CD14-positive monocyte (primary cell): ENCODE results near the gene LCOR. TPM values are rescaled to one million over a fixed set of nuclear protein-coding genes. Genes with fewer than 3 reads are reported as not detected.

Experiments
- DNase-seq, 3 donors: peaks; one replicate each; pipeline ENCODE4 v3.0.0-alpha.2; 2011 to 2022
- H2AFZ ChIP-seq: 2 replicates; pipeline ENCODE4 v1.6.0; 2012; ENCODE audit warnings: mild to moderate bottlenecking, low read depth, low read length, inconsistent platforms; ENCODE audit not compliant: insufficient read depth, poor library complexity, severe bottlenecking
- H3K27ac ChIP-seq, 2 donors: 1 replicate in 1 of 2; 2 replicates in 1 of 2; pipeline ENCODE4 v1.5.1; 2012 to 2013; ENCODE audit warnings: low read length in 2 of 2, control low read depth in 1 of 2, inconsistent platforms in 1 of 2, low read depth in 1 of 2, mild to moderate bottlenecking in 1 of 2
- H3K27me3 ChIP-seq, 2 donors: one replicate each; pipeline versions ENCODE4 v1.6.0 to v1.6.1; 2011 to 2013; ENCODE audit warnings: low read length in 2 of 2; ENCODE audit not compliant: control insufficient read depth in 2 of 2, insufficient read depth in 2 of 2
- H3K36me3 ChIP-seq, 2 donors: replicated peaks in 1 of 2; 1 replicate in 1 of 2; 2 replicates in 1 of 2; pipeline versions ENCODE4 v1.5.1 to v1.6.1; 2012 to 2013; ENCODE audit warnings: low read length in 2 of 2, control low read depth in 1 of 2, inconsistent platforms in 1 of 2, mild to moderate bottlenecking in 1 of 2; ENCODE audit not compliant: insufficient read depth in 2 of 2, control insufficient read depth in 1 of 2
- H3K4me1 ChIP-seq, 2 donors: 1 replicate in 1 of 2; 2 replicates in 1 of 2; pipeline versions ENCODE4 v1.5.1 to v1.6.1; 2012 to 2013; ENCODE audit warnings: low read length in 2 of 2, control low read depth in 1 of 2, inconsistent platforms in 1 of 2, mild to moderate bottlenecking in 1 of 2, moderate library complexity in 1 of 2; ENCODE audit not compliant: insufficient read depth in 2 of 2, control insufficient read depth in 1 of 2
- H3K4me2 ChIP-seq: replicated peaks from 2 replicates; pipeline ENCODE3; 2012; ENCODE audit warnings: low read length, moderate library complexity, mild to moderate bottlenecking; ENCODE audit not compliant: poor library complexity, severe bottlenecking; ENCODE audit errors: extremely low read depth
- H3K4me3 ChIP-seq, 3 experiments: fragments of 200-600 bp in 1 of 3; sonication (generic) in 1 of 3; replicated peaks in 1 of 3; 1 replicate in 2 of 3; 2 replicates in 1 of 3; pipeline ENCODE4 v1.5.1; 2011 to 2013; ENCODE audit warnings: low read length in 3 of 3, mild to moderate bottlenecking in 3 of 3, control low read depth in 2 of 3, low read depth in 2 of 3, inconsistent platforms in 1 of 3, moderate library complexity in 1 of 3
- H3K79me2 ChIP-seq: 2 replicates; pipeline ENCODE4 v1.6.0; 2012; ENCODE audit warnings: mild to moderate bottlenecking, control low read depth, inconsistent platforms, low read length, moderate library complexity; ENCODE audit not compliant: insufficient read depth
- H3K9ac ChIP-seq: 2 replicates; pipeline ENCODE4 v1.6.0; 2017; ENCODE audit warnings: low read length, mild to moderate bottlenecking; ENCODE audit not compliant: insufficient read depth, poor library complexity, severe bottlenecking
- H3K9me3 ChIP-seq, 2 donors: replicated peaks in 1 of 2; 1 replicate in 1 of 2; 2 replicates in 1 of 2; pipeline versions ENCODE4 v1.5.1 to v1.6.1; 2012 to 2013; ENCODE audit warnings: low read length in 2 of 2, control low read depth in 1 of 2; ENCODE audit not compliant: control insufficient read depth in 1 of 2, insufficient read depth in 1 of 2
- H4K20me1 ChIP-seq: 2 replicates; pipeline ENCODE4 v1.6.0; 2012; ENCODE audit warnings: mild to moderate bottlenecking, low read length, control low read depth, moderate library complexity; ENCODE audit not compliant: insufficient read depth
- H3K27ac Mint-ChIP-seq, 7 donors: one replicate each; pipeline ENCODE4 v1.8.0; 2020; ENCODE audit warnings: mild to moderate bottlenecking in 7 of 7, mixed read lengths in 7 of 7, moderate library complexity in 6 of 7, inconsistent platforms in 2 of 7
- H3K27me3 Mint-ChIP-seq, 3 donors: one replicate each; pipeline ENCODE4 v1.8.0; 2021 to 2022; ENCODE audit warnings: low read depth in 3 of 3, mild to moderate bottlenecking in 3 of 3, mixed read lengths in 3 of 3, moderate library complexity in 3 of 3, inconsistent platforms in 1 of 3
- H3K36me3 Mint-ChIP-seq, 2 donors: one replicate each; pipeline ENCODE4 v1.8.0; 2020; ENCODE audit warnings: mixed read lengths in 2 of 2, inconsistent platforms in 1 of 2, mild to moderate bottlenecking in 1 of 2
- H3K4me1 Mint-ChIP-seq: one replicate; pipeline ENCODE4 v1.8.0; 2020; ENCODE audit warnings: mild to moderate bottlenecking, mixed read lengths
- H3K4me3 Mint-ChIP-seq, 2 donors: one replicate each; pipeline ENCODE4 v1.8.0; 2020; ENCODE audit warnings: mild to moderate bottlenecking in 2 of 2, mixed read lengths in 2 of 2, moderate library complexity in 1 of 2
- H3K9me3 Mint-ChIP-seq, 7 donors: one replicate each; pipeline ENCODE4 v1.8.0; 2020 to 2022; ENCODE audit warnings: mixed read lengths in 7 of 7, mild to moderate bottlenecking in 6 of 7, moderate library complexity in 6 of 7, inconsistent platforms in 2 of 7
- WGBS: methylation state at CpG from one replicate; pipeline ENCODE4 v1.1.5; 2013; ENCODE audit warnings: missing lambda C conversion rate; ENCODE audit not compliant: insufficient coverage; 5-methylcytosine and 5-hydroxymethylcytosine counted together
- intact Hi-C, 2 donors: fragments of 100-400 bp; cut with micrococcal nuclease; formaldehyde crosslinking; loops; one replicate each; pipeline versions ENCODE4 v1.15.0 to v1.15.1; 2023
- polyA plus RNA-seq, 3 donors: library from polyadenylated mRNA; depleted of rRNA in 1 of 3; unstranded in 2 of 3; stranded (reverse) in 1 of 3; fragments of 300-500 nt in 2 of 3; fragments of >200 nt in 1 of 3; fragmentation: Illumina TruSeq in 2 of 3; gene quantifications; 1 replicate in 2 of 3; 2 replicates in 1 of 3; pipeline ENCODE4 v1.2.3, GENCODE V29; 2012 to 2021
- TF ChIP-seq, protein P1 (sequence below): fragments of 200-600 bp; IDR thresholded peaks from one replicate; pipeline ENCODE4 v1.8.0; 2022; ENCODE audit warnings: antibody characterized with exemption, mild to moderate bottlenecking

Gene LCOR
- polyA plus RNA-seq, 3 donors = 5.7 to 11.8 (median 10.0) TPM

DNA sequence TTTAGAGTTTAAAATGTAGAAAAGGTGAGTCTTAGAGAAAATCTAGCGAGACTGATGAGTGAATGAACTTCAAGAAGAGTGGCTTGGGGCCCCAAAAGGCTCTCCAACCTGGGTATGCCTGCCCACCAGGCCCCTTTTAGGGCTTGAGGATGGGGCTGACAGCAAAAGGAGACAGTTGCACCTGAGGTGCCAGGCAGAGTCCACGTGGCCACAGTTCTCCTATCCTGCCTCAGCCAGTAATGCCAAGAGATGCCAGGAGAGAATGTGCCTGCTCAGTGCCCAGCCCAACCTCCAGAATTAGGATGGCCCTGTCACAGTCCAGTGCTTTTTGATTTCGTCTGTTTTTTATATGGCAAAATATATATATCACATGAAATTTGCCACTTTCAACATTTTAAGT is 197.2 kb downstream of the LCOR start:
- H3K4me3 Mint-ChIP-seq = no peak overlapping the region
- peaks cover 2 to 4% (median 2%) of the 10 kb centered on the region in 3 donors for H3K27me3 Mint-ChIP-seq
- Histone ChIP-seq H3K79me2 (no peaks in the 10 kb centered on the region), H3K9ac (no peak overlapping the region), H3K4me1 (no peaks in the 10 kb centered on the region), H3K36me3 (no peaks in the 10 kb centered on the region), H3K27ac (no peak overlapping the region), H3K4me2 (no peak overlapping the region), H3K27me3 (no peaks in the 10 kb centered on the region), H4K20me1 (no peaks in the 10 kb centered on the region), H3K9me3 (no peaks in the 10 kb centered on the region), H2AFZ (no peak overlapping the region), H3K4me3 (no peak overlapping the region)
- DNase-seq = no peak
- peaks cover under 1% of the 10 kb centered on the region for H3K4me1 Mint-ChIP-seq
- H3K36me3 Mint-ChIP-seq = no peaks in the 10 kb centered on the region
- TF ChIP-seq, protein P1, sequence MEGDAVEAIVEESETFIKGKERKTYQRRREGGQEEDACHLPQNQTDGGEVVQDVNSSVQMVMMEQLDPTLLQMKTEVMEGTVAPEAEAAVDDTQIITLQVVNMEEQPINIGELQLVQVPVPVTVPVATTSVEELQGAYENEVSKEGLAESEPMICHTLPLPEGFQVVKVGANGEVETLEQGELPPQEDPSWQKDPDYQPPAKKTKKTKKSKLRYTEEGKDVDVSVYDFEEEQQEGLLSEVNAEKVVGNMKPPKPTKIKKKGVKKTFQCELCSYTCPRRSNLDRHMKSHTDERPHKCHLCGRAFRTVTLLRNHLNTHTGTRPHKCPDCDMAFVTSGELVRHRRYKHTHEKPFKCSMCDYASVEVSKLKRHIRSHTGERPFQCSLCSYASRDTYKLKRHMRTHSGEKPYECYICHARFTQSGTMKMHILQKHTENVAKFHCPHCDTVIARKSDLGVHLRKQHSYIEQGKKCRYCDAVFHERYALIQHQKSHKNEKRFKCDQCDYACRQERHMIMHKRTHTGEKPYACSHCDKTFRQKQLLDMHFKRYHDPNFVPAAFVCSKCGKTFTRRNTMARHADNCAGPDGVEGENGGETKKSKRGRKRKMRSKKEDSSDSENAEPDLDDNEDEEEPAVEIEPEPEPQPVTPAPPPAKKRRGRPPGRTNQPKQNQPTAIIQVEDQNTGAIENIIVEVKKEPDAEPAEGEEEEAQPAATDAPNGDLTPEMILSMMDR = no peak
- intact Hi-C loops = no loop called here
- H3K9me3 Mint-ChIP-seq = no peaks in the 10 kb centered on the region
- 95% methylated on average over 2 of the region's 3 CpGs for WGBS
- no peak overlapping the region for H3K27ac Mint-ChIP-seq

DNA sequence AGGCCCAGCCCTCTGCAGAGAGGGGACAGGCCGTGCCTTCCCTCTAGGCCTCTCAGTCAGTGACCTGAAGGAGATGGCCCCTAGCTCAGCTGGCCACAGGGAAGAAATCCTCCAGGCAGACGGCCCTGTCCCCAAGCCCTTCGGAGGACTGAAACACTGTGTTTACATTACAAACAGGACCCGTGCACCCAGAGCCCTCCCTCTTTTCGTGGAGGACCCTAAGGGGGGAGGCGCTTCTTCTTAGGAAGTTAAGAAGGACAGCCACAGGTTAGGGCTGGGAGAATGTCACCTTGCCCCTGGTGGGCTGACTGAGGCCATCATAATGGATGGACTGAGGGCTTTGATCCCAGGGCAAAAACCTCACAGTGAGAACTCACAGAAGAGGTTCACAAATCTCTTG is 198.8 kb downstream of the LCOR start:
- Mint-ChIP-seq H3K4me3 (no peak overlapping the region), H3K9me3 (no peaks in the 10 kb centered on the region), H3K4me1 (no peaks in the 10 kb centered on the region), H3K27ac (no peak overlapping the region), H3K27me3 (peaks cover 3 to 7% (median 4%) of the 10 kb centered on the region in 3 donors), H3K36me3 (no peaks in the 10 kb centered on the region)
- no peaks in the 10 kb centered on the region for H3K27me3 ChIP-seq
- H3K4me1 ChIP-seq = no peaks in the 10 kb centered on the region
- no peaks in the 10 kb centered on the region for H3K9me3 ChIP-seq
- no peaks in the 10 kb centered on the region for H3K36me3 ChIP-seq
- no peak for DNase-seq
- TF ChIP-seq, protein P1 = no peak
- no peak overlapping the region for H3K9ac ChIP-seq
- H3K4me2 ChIP-seq = no peak overlapping the region
- H3K79me2 ChIP-seq = no peaks in the 10 kb centered on the region
- 100% methylated on average over 1 of the region's 6 CpGs for WGBS
- no peak overlapping the region for H2AFZ ChIP-seq
- no peaks in the 10 kb centered on the region for H4K20me1 ChIP-seq
- no peak overlapping the region for H3K27ac ChIP-seq
- no peak overlapping the region for H3K4me3 ChIP-seq
- intact Hi-C loops = no loop called here
